RWPE2 (cell line): ENCODE measurements around the gene GIMAP8.

Experiments used
- ATAC-seq: fragments of 200-7000 bp; cut with Tn5 transposase; 3 replicates; pipeline ENCODE4 v1.9.1; 2021; ENCODE audit warnings: low read depth
- DNase-seq: peaks from one replicate; pipeline ENCODE4 v3.0.0-alpha.2; 2020; ENCODE audit warnings: low spot score
- H3K27ac ChIP-seq: fragments of 450-650 bp; 2 replicates; pipeline ENCODE4 v1.5.1; 2017; ENCODE audit warnings: mild to moderate bottlenecking; ENCODE audit not compliant: poor library complexity, severe bottlenecking
- H3K27me3 ChIP-seq: fragments of 250-450 bp; sonication (Bioruptor Pico); 2 replicates; pipeline ENCODE4 v1.5.1; 2021; ENCODE audit warnings: mild to moderate bottlenecking, moderate library complexity; ENCODE audit not compliant: insufficient read depth, poor library complexity, severe bottlenecking
- H3K36me3 ChIP-seq: fragments of 250-450 bp; sonication (Bioruptor Pico); 2 replicates; pipeline ENCODE4 v1.5.1; 2020; ENCODE audit warnings: low read depth, mild to moderate bottlenecking, moderate library complexity
- H3K4me1 ChIP-seq: fragments of 250-450 bp; sonication (Bioruptor Pico); 2 replicates; pipeline ENCODE4 v1.5.1; 2021; ENCODE audit warnings: mild to moderate bottlenecking, moderate library complexity; ENCODE audit not compliant: insufficient read depth, poor library complexity, severe bottlenecking
- H3K4me3 ChIP-seq: fragments of 250-450 bp; sonication (Bioruptor Pico); 2 replicates; pipeline ENCODE4 v1.5.1; 2021; ENCODE audit warnings: mild to moderate bottlenecking, moderate library complexity; ENCODE audit not compliant: severe bottlenecking
- H3K9me3 ChIP-seq: fragments of 250-450 bp; sonication (Bioruptor Pico); 2 replicates; pipeline ENCODE4 v1.5.1; 2021; ENCODE audit warnings: mild to moderate bottlenecking, moderate library complexity; ENCODE audit not compliant: severe bottlenecking
- TF ChIP-seq, protein P1 (sequence below): fragments of 450-650 bp; IDR thresholded peaks from one replicate; pipeline ENCODE4 v1.5.1; 2017; ENCODE audit warnings: mild to moderate bottlenecking, moderate library complexity; ENCODE audit not compliant: poor library complexity, severe bottlenecking

GIMAP8 gene

DNA sequence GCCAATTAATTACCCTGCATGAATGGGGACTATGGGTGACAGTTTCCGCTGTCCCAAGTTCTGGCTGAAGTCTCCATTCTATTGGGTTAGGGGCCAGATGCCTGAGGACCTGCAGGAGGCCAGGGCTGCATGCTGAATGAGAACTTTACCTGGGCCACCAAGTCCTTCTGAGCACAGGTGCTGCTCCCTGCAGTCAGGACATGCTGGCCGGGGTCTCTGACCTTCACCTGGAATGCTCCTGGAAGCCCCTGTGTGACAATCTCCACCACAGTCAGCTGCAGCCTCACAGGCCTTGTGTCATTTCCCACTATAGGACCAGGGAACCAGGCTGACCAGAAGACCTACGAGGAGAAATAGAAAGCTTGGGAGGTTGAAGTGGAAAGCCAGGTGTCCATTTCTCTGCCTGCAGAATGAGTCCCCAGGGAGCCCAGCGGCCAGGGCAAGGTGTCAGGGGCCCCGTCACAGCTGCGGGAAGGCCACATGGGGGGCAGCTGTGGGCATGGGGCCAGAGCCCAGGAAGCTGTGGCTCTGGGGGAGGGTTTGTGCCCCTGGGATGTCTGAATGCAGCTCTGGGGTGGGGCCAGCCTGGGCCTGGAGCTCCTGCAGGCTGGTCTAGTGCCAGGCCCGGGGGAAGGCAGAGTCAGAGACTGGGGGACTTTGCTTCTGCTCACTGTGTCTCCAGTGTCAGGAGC, 5.6 kb upstream of the GIMAP8 start:
- no peak for DNase-seq
- Histone ChIP-seq H3K27me3 (peaks cover 4% of the 10 kb centered on the region), H3K4me1 (no peaks in the 10 kb centered on the region), H3K4me3 (no peak overlapping the region), H3K9me3 (peaks cover 3% of the 10 kb centered on the region), H3K36me3 (no peaks in the 10 kb centered on the region), H3K27ac (no peak overlapping the region)
- TF ChIP-seq, protein P1, sequence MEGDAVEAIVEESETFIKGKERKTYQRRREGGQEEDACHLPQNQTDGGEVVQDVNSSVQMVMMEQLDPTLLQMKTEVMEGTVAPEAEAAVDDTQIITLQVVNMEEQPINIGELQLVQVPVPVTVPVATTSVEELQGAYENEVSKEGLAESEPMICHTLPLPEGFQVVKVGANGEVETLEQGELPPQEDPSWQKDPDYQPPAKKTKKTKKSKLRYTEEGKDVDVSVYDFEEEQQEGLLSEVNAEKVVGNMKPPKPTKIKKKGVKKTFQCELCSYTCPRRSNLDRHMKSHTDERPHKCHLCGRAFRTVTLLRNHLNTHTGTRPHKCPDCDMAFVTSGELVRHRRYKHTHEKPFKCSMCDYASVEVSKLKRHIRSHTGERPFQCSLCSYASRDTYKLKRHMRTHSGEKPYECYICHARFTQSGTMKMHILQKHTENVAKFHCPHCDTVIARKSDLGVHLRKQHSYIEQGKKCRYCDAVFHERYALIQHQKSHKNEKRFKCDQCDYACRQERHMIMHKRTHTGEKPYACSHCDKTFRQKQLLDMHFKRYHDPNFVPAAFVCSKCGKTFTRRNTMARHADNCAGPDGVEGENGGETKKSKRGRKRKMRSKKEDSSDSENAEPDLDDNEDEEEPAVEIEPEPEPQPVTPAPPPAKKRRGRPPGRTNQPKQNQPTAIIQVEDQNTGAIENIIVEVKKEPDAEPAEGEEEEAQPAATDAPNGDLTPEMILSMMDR = no peak
- ATAC-seq = no peak

DNA sequence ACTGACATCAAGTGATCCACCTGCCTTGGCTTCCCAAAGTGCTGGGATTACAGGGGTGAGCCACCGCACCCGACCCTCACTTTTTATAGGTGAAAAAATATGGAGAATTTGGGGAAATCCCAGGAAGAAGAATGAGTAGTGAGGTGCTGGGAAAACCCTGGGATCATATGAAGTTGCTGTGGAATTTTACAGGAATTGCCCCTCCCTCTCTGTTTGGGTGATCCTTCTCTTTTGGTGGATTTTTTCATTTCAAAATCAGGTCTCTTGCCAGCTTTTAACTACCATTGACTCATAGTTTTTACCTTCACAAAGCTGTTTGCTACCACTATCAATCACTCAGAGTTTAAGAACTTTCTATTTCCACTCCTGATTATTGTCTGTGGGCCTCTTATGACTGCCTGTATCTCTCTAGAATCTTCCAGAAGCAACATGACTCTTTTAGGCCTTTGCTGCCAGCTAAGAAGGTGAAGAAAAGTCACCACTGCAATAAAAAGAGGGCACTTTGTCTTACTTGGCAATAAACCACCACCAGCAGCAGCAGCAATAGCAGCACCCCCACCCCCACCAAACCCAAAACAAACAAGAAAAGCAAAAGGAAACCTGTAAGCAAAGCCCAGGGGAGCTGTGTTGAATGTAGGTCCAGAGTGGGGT, 4.0 kb upstream of the GIMAP8 start:
- peaks cover 2% of the 10 kb centered on the region for H3K9me3 ChIP-seq
- ATAC-seq = no peak
- H3K27me3 ChIP-seq = peaks cover 4% of the 10 kb centered on the region
- H3K27ac ChIP-seq = no peak overlapping the region
- no peaks in the 10 kb centered on the region for H3K4me1 ChIP-seq
- no peak overlapping the region for H3K4me3 ChIP-seq
- no peak for DNase-seq
- H3K36me3 ChIP-seq = no peaks in the 10 kb centered on the region
- TF ChIP-seq, protein P1 = no peak

DNA sequence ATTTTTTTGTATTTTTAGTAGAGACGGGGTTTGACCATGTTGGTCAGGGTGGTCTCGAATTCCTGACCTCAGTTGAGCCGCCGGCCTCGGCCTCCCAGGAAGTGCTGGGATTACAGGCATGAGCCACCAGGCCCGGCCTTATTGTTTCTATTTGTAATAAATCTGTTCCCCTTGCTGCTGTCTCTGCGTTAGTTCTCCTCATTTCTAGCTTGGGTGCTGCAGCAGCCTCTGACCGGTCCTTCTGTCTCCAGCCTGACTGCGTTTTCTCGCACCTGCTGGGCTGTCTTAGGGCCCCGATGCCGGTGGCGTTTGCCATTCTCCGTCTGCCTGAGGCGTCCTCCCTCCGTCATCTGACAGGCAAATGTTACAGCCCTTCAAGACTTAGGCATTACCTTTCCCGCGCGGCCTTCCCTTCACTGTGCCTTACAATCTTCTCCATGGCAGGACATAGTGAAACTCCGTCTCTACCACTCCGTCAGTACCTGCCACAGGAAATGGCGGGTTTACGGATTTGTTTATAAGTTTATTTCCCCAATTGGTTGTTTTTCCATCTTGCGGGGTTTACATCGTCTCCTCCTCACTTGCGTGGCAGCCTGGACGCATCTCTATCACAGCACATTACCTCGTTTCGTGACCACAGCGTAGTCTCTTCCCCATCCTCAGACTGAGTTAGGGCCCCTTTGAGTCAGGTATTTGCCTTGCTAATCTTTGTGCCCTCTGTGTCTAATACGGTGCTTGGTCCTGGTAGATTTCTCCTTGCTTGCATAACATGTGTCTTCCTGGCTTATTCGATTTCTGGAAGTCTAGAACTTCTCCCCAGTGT, 2.3 kb upstream of the GIMAP8 start:
- no peaks in the 10 kb centered on the region for H3K9me3 ChIP-seq
- no peaks in the 10 kb centered on the region for H3K36me3 ChIP-seq
- H3K4me3 ChIP-seq = no peak overlapping the region
- ATAC-seq (no peak; the same call in 2 of the 3 replicates), DNase-seq (no peak)
- H3K4me1 ChIP-seq = no peaks in the 10 kb centered on the region
- TF ChIP-seq, protein P1 = no peak
- H3K27me3 ChIP-seq = peaks cover 4% of the 10 kb centered on the region
- no peak overlapping the region for H3K27ac ChIP-seq

DNA sequence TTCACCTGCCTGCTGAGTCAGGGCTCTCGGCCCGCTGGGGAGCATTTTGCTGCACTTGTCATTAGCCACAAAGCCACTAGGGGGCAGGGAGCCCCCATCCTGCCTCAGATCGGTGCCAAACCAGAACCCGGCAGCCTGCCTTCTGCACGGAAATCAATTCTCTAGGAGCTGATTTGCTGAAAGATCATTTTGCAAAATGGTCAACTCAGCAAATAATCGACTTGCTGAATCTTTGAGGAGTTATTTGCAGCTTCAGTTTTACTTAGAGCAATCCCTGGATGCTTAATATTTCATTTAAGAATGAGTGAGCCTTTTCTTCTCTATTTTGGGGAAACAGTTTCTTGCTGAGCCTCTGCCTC, 1.7 kb upstream of the GIMAP8 start:
- no peaks in the 10 kb centered on the region for H3K9me3 ChIP-seq
- H3K36me3 ChIP-seq = no peaks in the 10 kb centered on the region
- no peaks in the 10 kb centered on the region for H3K4me1 ChIP-seq
- H3K4me3 ChIP-seq = no peak overlapping the region
- H3K27ac ChIP-seq = no peak overlapping the region
- ATAC-seq (peak; percentile 84), DNase-seq (no peak)
- TF ChIP-seq, protein P1 = peak; percentile 89
- H3K27me3 ChIP-seq = peaks cover 4% of the 10 kb centered on the region
